ENCODE measurements around the gene SEMA3C. TPM values are rescaled to one million over a fixed set of nuclear protein-coding genes. Genes with fewer than 3 reads are reported as not detected.

The SEMA3C gene
- polyA plus RNA-seq, 4 donors = 31.7 to 39.6 (median 35.6) TPM

- no peak for DNase-seq (ENCODE audit: low read depth in 4 of 4, low spot score in 3 of 4)
Measured at GRCh38 chr7:80890426-80891258, 28.2 kb downstream of the SEMA3C start.

- no peak for DNase-seq (ENCODE audit: low read depth in 4 of 4, low spot score in 3 of 4)
Measured at GRCh38 chr7:80889525-80889924, 29.3 kb downstream of the SEMA3C start.

- no peak for DNase-seq (ENCODE audit: low read depth in 4 of 4, low spot score in 3 of 4)
Measured at GRCh38 chr7:80885757-80886156, 33.1 kb downstream of the SEMA3C start.

GRCh38 chr7:80884511-80885195, 34.2 kb downstream of the SEMA3C start:
- DNase-seq (ENCODE audit: low read depth in 4 of 4, low spot score in 3 of 4) = no peak

- DNase-seq (ENCODE audit: low read depth in 4 of 4, low spot score in 3 of 4) = no peak
Measured at GRCh38 chr7:80883154-80884025, 35.5 kb downstream of the SEMA3C start.

GRCh38 chr7:80882213-80882801, 36.5 kb downstream of the SEMA3C start:
- no peak for DNase-seq (ENCODE audit: low read depth in 4 of 4, low spot score in 3 of 4)

GRCh38 chr7:80881351-80881900, 37.4 kb downstream of the SEMA3C start:
- DNase-seq (ENCODE audit: low read depth in 4 of 4, low spot score in 3 of 4) = no peak

GRCh38 chr7:80879849-80880248, 39.0 kb downstream of the SEMA3C start:
- no peak for DNase-seq (ENCODE audit: low read depth in 4 of 4, low spot score in 3 of 4)

GRCh38 chr7:80876894-80877414, 41.9 kb downstream of the SEMA3C start:
- no peak for DNase-seq (ENCODE audit: low read depth in 4 of 4, low spot score in 3 of 4)

- DNase-seq (ENCODE audit: low read depth in 4 of 4, low spot score in 3 of 4) = no peak
Measured at GRCh38 chr7:80875537-80876120, 43.2 kb downstream of the SEMA3C start.

GRCh38 chr7:80873140-80873539, 45.7 kb downstream of the SEMA3C start:
- DNase-seq (ENCODE audit: low read depth in 4 of 4, low spot score in 3 of 4) = no peak

GRCh38 chr7:80871228-80871627, 47.6 kb downstream of the SEMA3C start:
- no peak for DNase-seq (ENCODE audit: low read depth in 4 of 4, low spot score in 3 of 4)

- DNase-seq (ENCODE audit: low read depth in 4 of 4, low spot score in 3 of 4) = no peak
Measured at GRCh38 chr7:80870813-80871212, 48.0 kb downstream of the SEMA3C start.

GRCh38 chr7:80869821-80870751, 48.8 kb downstream of the SEMA3C start:
- no peak for DNase-seq (ENCODE audit: low read depth in 4 of 4, low spot score in 3 of 4)

GRCh38 chr7:80869106-80869784, 49.6 kb downstream of the SEMA3C start:
- DNase-seq (ENCODE audit: low read depth in 4 of 4, low spot score in 3 of 4) = no peak

- DNase-seq (ENCODE audit: low read depth in 4 of 4, low spot score in 3 of 4) = no peak
Measured at GRCh38 chr7:80868566-80868965, 50.3 kb downstream of the SEMA3C start.

GRCh38 chr7:80860554-80860953, 58.3 kb downstream of the SEMA3C start:
- DNase-seq (ENCODE audit: low read depth in 4 of 4, low spot score in 3 of 4) = no peak

Measured in right renal pelvis (tissue), 4 donors.